Colonic mucosa (tissue), 4 donors: ENCODE measurements around the gene MIEF1. TPM values are rescaled to one million over a fixed set of nuclear protein-coding genes. Genes with fewer than 3 reads are reported as not detected.

Experiments used
- DNase-seq: peaks from one replicate; pipeline ENCODE4 v3.0.0-alpha.2; 2020
- H3K27ac ChIP-seq: fragments of 200-600 bp; one replicate; pipeline ENCODE4 v1.8.0; 2021
- H3K27me3 ChIP-seq: fragments of 200-600 bp; one replicate; pipeline ENCODE4 v1.8.0; 2021
- H3K36me3 ChIP-seq: fragments of 200-600 bp; one replicate; pipeline ENCODE4 v1.8.0; 2021
- H3K4me1 ChIP-seq: fragments of 200-600 bp; one replicate; pipeline ENCODE4 v1.8.0; 2021; ENCODE audit warnings: mild to moderate bottlenecking
- H3K4me3 ChIP-seq: fragments of 200-600 bp; one replicate; pipeline ENCODE4 v1.8.0; 2021
- H3K9ac ChIP-seq, 2 donors: one replicate each; pipeline ENCODE4 v1.7.0; 2013; ENCODE audit warnings: control low read depth in 2 of 2, low read depth in 2 of 2, low read length in 2 of 2
- H3K9me3 ChIP-seq: fragments of 200-600 bp; one replicate; pipeline ENCODE4 v1.8.0; 2021
- intact Hi-C: fragments of 100-400 bp; cut with DNase I; formaldehyde crosslinking; loops from one replicate; pipeline ENCODE4 v1.14.1; 2022
- total RNA-seq, 2 donors: library from RNA; stranded (reverse); fragmentation: NEBNext Ultra II Directional in 1 of 2; extraction: Animal tissue kit (Norgen Biotek cat#: 25700) in 1 of 2; gene quantifications; one replicate each; pipeline ENCODE4 v1.2.1, GENCODE V29; 2021
- TF ChIP-seq, protein P1 (sequence below): fragments of 200-600 bp; IDR thresholded peaks from one replicate; pipeline ENCODE4 v1.8.0; 2022; ENCODE audit warnings: antibody characterized with exemption, mild to moderate bottlenecking
- donor health status: healthy.
- donor health status: DM: no; HTN: no; CAD: no.
- donor health status: DM: no; HTN: no; CAD: no.

Gene MIEF1
- total RNA-seq, 2 donors from 2014 or later = 28.6 to 36.6 TPM

DNA sequence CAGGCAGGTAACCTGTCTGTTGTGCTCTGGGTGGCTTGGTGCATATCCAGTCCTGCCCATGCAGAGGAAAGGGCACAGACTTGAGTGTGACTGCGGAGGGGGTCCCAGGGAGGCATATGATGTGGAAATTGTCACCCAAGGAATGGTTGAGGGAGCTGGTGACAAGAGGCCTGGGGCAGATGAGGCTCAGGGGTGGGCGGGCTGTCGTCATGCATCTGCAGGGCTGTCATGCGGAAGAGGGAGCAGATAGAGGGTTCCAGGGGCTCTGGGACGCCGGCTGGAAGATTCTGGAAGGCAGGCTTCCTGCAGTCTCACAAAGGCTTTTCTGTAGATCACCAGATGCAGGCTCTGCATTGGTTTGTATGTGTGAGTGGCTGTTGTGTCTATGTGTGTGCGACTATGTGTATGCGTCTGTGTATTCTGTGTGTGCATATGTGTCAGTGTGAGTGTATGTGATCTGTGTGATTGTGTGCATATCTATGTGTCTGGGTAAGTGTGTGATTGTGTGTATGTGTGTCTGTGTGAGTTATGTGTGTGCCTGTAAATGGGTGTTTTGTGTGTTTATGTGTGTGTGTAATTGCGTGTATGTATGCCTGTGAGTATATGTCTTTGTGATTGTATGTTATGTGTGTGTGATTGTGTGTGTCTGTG, 60.9 kb downstream of the MIEF1 start:
- DNase-seq = no peak
- Histone ChIP-seq H3K4me3 (no peak overlapping the region), H3K9ac (no peak overlapping the region), H3K27me3 (peaks cover 5% of the 10 kb centered on the region), H3K9me3 (no peaks in the 10 kb centered on the region), H3K4me1 (no peaks in the 10 kb centered on the region), H3K27ac (no peak overlapping the region), H3K36me3 (no peaks in the 10 kb centered on the region)
- intact Hi-C loops = no loop called here
- TF ChIP-seq, protein P1, sequence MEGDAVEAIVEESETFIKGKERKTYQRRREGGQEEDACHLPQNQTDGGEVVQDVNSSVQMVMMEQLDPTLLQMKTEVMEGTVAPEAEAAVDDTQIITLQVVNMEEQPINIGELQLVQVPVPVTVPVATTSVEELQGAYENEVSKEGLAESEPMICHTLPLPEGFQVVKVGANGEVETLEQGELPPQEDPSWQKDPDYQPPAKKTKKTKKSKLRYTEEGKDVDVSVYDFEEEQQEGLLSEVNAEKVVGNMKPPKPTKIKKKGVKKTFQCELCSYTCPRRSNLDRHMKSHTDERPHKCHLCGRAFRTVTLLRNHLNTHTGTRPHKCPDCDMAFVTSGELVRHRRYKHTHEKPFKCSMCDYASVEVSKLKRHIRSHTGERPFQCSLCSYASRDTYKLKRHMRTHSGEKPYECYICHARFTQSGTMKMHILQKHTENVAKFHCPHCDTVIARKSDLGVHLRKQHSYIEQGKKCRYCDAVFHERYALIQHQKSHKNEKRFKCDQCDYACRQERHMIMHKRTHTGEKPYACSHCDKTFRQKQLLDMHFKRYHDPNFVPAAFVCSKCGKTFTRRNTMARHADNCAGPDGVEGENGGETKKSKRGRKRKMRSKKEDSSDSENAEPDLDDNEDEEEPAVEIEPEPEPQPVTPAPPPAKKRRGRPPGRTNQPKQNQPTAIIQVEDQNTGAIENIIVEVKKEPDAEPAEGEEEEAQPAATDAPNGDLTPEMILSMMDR = no peak

GRCh38 chr22:39563571-39564428, 61.7 kb downstream of the MIEF1 start:
- Histone ChIP-seq H3K36me3 (no peaks in the 10 kb centered on the region), H3K4me3 (no peak overlapping the region), H3K27me3 (no peaks in the 10 kb centered on the region), H3K4me1 (no peaks in the 10 kb centered on the region), H3K27ac (no peak overlapping the region), H3K9me3 (no peaks in the 10 kb centered on the region), H3K9ac (no peak overlapping the region)
- intact Hi-C loops = no loop called here
- TF ChIP-seq, protein P1 = no peak
- DNase-seq = no peak

GRCh38 chr22:39565414-39565944, 63.4 kb downstream of the MIEF1 start:
- DNase-seq = no peak
- intact Hi-C loops = no loop called here
- Histone ChIP-seq H3K27ac (no peak overlapping the region), H3K9ac (no peak overlapping the region), H3K9me3 (no peaks in the 10 kb centered on the region), H3K4me1 (no peaks in the 10 kb centered on the region), H3K27me3 (no peaks in the 10 kb centered on the region), H3K36me3 (no peaks in the 10 kb centered on the region), H3K4me3 (no peak overlapping the region)
- TF ChIP-seq, protein P1 = no peak

DNA sequence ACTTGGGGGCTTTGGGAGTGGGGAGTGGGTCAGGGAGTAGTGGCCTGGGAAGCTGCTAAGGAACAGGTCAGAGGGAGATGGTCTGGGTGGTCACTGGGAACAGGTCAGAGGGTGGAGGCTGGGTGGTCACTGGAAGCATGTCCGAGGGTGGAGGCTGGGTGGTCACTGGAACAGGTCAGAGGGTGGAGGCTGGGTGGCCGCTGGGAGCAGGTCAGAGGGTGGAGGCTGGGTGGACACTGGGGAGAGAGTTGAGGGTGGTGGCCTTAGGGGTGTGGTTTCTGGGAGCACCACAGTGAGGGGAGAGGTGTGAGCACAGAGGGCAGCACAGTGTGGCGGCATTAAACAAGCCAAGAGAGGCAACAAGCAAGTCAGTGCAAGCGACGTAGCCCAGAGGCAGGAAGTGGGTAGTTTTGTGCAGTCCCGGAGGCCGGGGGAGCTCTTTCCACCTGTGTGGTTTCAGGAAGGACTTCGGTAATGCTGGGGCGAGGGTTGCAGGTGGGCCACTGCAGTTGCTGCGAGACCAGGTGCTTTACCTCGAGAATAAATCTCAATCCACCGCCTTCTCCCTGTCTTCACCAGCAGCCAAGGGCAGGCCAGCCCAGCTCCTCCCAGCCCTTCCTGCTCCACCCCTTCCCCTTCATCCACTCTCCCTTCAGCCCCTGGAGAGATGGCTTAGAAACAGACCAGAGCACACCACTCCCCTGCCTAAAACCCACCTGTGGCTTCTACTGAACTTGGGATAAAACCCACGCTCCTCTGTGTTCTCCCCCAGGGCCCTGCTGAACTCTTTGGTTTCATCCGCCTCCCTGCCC, 65.3 kb downstream of the MIEF1 start:
- Histone ChIP-seq H3K27me3 (no peaks in the 10 kb centered on the region), H3K9me3 (no peaks in the 10 kb centered on the region), H3K4me3 (no peak overlapping the region), H3K4me1 (no peaks in the 10 kb centered on the region), H3K36me3 (no peaks in the 10 kb centered on the region), H3K9ac (no peak overlapping the region), H3K27ac (no peak overlapping the region)
- TF ChIP-seq, protein P1 = no peak
- DNase-seq = no peak
- intact Hi-C loops = no loop called here

Other genes starting within 250 kb of the MIEF1 start
- gene RPL3, start 182.7 kb upstream of the MIEF1 start, total RNA-seq = 1,000 to 10,000 TPM; 1,796 to 1,829 TPM
- gene SYNGR1, start 152.3 kb upstream of the MIEF1 start, total RNA-seq = 1 to 10 TPM; 1.8 to 4.3 TPM
- gene TAB1, start 102.5 kb upstream of the MIEF1 start, total RNA-seq = 10 to 100 TPM; 16.1 to 31.3 TPM
- gene MGAT3, start 45.3 kb upstream of the MIEF1 start, total RNA-seq = 10 to 100 TPM in 1 of 2 donors, 1 to 10 TPM in 1; 8.9 to 19.1 TPM
- gene ATF4, start 18.3 kb downstream of the MIEF1 start, total RNA-seq = 100 to 1,000 TPM; 279 to 302 TPM
- gene RPS19BP1, start 30.5 kb downstream of the MIEF1 start, total RNA-seq = 100 to 1,000 TPM in 1 of 2 donors, 10 to 100 TPM in 1; 61.4 to 111 TPM
- gene CACNA1I, start 68.5 kb downstream of the MIEF1 start, total RNA-seq = 1 to 10 TPM in 1 of 2 donors, under 1 TPM in 1; 0.69 to 1.0 TPM